ENCODE results near the gene MBD3L2B.

- no peak for TF ChIP-seq POLR2A (IDR thresholded peaks at IDR 0.05)
- TF ChIP-seq, protein P1, sequence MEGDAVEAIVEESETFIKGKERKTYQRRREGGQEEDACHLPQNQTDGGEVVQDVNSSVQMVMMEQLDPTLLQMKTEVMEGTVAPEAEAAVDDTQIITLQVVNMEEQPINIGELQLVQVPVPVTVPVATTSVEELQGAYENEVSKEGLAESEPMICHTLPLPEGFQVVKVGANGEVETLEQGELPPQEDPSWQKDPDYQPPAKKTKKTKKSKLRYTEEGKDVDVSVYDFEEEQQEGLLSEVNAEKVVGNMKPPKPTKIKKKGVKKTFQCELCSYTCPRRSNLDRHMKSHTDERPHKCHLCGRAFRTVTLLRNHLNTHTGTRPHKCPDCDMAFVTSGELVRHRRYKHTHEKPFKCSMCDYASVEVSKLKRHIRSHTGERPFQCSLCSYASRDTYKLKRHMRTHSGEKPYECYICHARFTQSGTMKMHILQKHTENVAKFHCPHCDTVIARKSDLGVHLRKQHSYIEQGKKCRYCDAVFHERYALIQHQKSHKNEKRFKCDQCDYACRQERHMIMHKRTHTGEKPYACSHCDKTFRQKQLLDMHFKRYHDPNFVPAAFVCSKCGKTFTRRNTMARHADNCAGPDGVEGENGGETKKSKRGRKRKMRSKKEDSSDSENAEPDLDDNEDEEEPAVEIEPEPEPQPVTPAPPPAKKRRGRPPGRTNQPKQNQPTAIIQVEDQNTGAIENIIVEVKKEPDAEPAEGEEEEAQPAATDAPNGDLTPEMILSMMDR (IDR thresholded peaks at IDR 0.05), result no peak
These were observed 2.4 kb downstream of the MBD3L2B start for GRCh38 chr19:7018828-7019227.
